WTC11 (cell line): ENCODE results near the gene ZNF19.
A peak's percentile ranks its signal among the peaks of the same experiment; 100 is the strongest.

Source experiments
- RELA ChIP-seq: sonication (generic); formaldehyde crosslinking; IDR thresholded peaks from 2 replicates; pipeline ENCODE4 v1.8.1; 2022; ENCODE audit warnings: missing genetic modification reagents, mild to moderate bottlenecking, borderline replicate concordance
- SMAD4 ChIP-seq: sonication (generic); formaldehyde crosslinking; IDR thresholded peaks from 2 replicates; pipeline ENCODE4 v1.8.0; 2022; ENCODE audit warnings: mild to moderate bottlenecking, missing genetic modification reagents
- TEAD4 ChIP-seq: sonication (generic); formaldehyde crosslinking; IDR thresholded peaks from 2 replicates; pipeline ENCODE4 v1.8.0; 2022; ENCODE audit warnings: mild to moderate bottlenecking, missing genetic modification reagents
- ZNF121 ChIP-seq: sonication (generic); formaldehyde crosslinking; IDR thresholded peaks from 2 replicates; pipeline ENCODE4 v1.8.0; 2023; ENCODE audit warnings: missing genetic modification reagents
- ZNF317 ChIP-seq: sonication (generic); formaldehyde crosslinking; IDR thresholded peaks from 2 replicates; pipeline ENCODE4 v1.8.1; 2023; ENCODE audit warnings: low read depth, mild to moderate bottlenecking, moderate library complexity, missing genetic modification reagents, borderline replicate concordance
- TF ChIP-seq, protein P1 (sequence below): fragments of 250-450 bp; sonication (Bioruptor Pico); IDR thresholded peaks from 2 replicates; pipeline ENCODE4 v1.9.0; 2021; ENCODE audit warnings: mild to moderate bottlenecking
- TF ChIP-seq, protein P2 (sequence below): fragments of 200-600 bp; IDR thresholded peaks from 2 replicates; pipeline ENCODE4 v1.8.0; 2022; ENCODE audit warnings: antibody characterized with exemption

DNA sequence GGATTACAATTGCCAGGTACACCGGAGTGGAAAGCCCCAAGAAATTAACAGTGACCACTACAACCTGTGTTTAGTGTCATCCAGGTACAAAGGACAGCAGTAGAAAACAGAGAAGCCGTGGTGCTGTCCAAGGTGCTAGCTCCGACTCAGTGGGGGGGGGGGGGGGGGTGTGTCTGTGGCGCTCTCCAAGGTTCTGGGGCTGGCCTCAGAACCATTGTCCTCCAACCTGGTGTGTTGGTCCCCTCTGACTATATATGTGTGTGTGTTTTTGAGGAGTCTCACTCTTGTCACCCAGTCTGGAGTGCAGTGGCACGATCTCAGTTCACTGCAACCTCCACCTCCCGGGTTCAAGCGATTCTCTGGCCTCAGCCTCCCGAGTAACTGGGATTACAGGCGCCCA is 21.3 kb downstream of the ZNF19 start:
- TF ChIP-seq ZNF317 (CRISPR knock-in tag) (no peak), TEAD4 (no peak), RELA (CRISPR knock-in tag) (no peak; the same call in 1 of the 2 replicates), SMAD4 (peak; percentile 84; the same call in 1 of the 2 replicates), ZNF121 (CRISPR knock-in tag) (no peak)
- TF ChIP-seq, protein P1, sequence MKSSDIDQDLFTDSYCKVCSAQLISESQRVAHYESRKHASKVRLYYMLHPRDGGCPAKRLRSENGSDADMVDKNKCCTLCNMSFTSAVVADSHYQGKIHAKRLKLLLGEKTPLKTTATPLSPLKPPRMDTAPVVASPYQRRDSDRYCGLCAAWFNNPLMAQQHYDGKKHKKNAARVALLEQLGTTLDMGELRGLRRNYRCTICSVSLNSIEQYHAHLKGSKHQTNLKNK = no peak
- TF ChIP-seq, protein P2, sequence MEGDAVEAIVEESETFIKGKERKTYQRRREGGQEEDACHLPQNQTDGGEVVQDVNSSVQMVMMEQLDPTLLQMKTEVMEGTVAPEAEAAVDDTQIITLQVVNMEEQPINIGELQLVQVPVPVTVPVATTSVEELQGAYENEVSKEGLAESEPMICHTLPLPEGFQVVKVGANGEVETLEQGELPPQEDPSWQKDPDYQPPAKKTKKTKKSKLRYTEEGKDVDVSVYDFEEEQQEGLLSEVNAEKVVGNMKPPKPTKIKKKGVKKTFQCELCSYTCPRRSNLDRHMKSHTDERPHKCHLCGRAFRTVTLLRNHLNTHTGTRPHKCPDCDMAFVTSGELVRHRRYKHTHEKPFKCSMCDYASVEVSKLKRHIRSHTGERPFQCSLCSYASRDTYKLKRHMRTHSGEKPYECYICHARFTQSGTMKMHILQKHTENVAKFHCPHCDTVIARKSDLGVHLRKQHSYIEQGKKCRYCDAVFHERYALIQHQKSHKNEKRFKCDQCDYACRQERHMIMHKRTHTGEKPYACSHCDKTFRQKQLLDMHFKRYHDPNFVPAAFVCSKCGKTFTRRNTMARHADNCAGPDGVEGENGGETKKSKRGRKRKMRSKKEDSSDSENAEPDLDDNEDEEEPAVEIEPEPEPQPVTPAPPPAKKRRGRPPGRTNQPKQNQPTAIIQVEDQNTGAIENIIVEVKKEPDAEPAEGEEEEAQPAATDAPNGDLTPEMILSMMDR = no peak
